Measurements from ENCODE around the gene FIGN. TPM values are rescaled to one million over a fixed set of nuclear protein-coding genes. Genes with fewer than 3 reads are reported as not detected.

The FIGN gene
- total RNA-seq, 1 experiment from 2014 or later = 14.6 TPM

- Histone ChIP-seq H3K56ac (ENCODE audit: insufficient read length, low read depth, low read length) (no peak overlapping the region), H2BK15ac (ENCODE audit: low read depth, low read length) (no peak overlapping the region), H3K9ac (ENCODE audit: extremely low read depth, insufficient read length, low read length) (no peak overlapping the region), H3K27me3 (ENCODE audit: insufficient read depth, low read length) (no peaks in the 10 kb centered on the region), H3K14ac (ENCODE audit: insufficient read depth, low read length) (no peak overlapping the region), H2AFZ (ENCODE audit: low read length) (no peak overlapping the region), H3T11ph (ENCODE audit: low read length) (no peak overlapping the region), H3K27ac (ENCODE audit: insufficient read length, low read depth, low read length) (no peak overlapping the region), H3K79me1 (ENCODE audit: insufficient read depth, low read depth, low read length, poor library complexity, severe bottlenecking) (no peaks in the 10 kb centered on the region), H3K4me1 (ENCODE audit: insufficient read depth, low read length) (no peaks in the 10 kb centered on the region), H3K18ac (ENCODE audit: insufficient read length, low read depth, low read length) (no peak overlapping the region), H3K4me2 (ENCODE audit: insufficient read depth, insufficient read length, low read length) (no peak overlapping the region), H3K4ac (ENCODE audit: low read depth, low read length) (no peak overlapping the region), H2AK5ac (ENCODE audit: insufficient read length, low read length) (no peak overlapping the region), H3K23ac (ENCODE audit: insufficient read length, low read depth, low read length) (no peak overlapping the region), H4K91ac (ENCODE audit: insufficient read length, low read depth, low read length) (no peak overlapping the region), H4K5ac (ENCODE audit: insufficient read length, low read depth, low read length) (no peak overlapping the region), H3K9me3 (ENCODE audit: control insufficient read depth, low read depth, low read length) (no peaks in the 10 kb centered on the region), H2BK20ac (ENCODE audit: low read depth, low read length, poor library complexity, severe bottlenecking) (no peak overlapping the region), H4K20me1 (ENCODE audit: control insufficient read depth, insufficient read depth, insufficient read length) (no peaks in the 10 kb centered on the region), H3K23me2 (ENCODE audit: insufficient read length, low read depth, low read length, poor library complexity, severe bottlenecking) (no peaks in the 10 kb centered on the region), H2BK120ac (ENCODE audit: low read depth, low read length, poor library complexity, severe bottlenecking) (no peak overlapping the region), H3K79me2 (ENCODE audit: insufficient read depth, low read length) (no peaks in the 10 kb centered on the region), H2BK5ac (ENCODE audit: insufficient read length, low read length) (no peak overlapping the region), H2BK12ac (ENCODE audit: insufficient read length, low read depth, low read length) (no peak overlapping the region), H4K8ac (replicated peaks; ENCODE audit: insufficient read length, low read depth, low read length) (no peak overlapping the region)
- Mint-ChIP-seq H3K27ac (no peak overlapping the region), H3K4me3 (no peak overlapping the region), H3K9me3 (no peaks in the 10 kb centered on the region), H3K36me3 (ENCODE audit: insufficient read depth in 1 of 3, low read depth in 3 of 3) (no peaks in the 10 kb centered on the region), H3K27me3 (ENCODE audit: low read depth) (no peaks in the 10 kb centered on the region), H3K4me1 (no peaks in the 10 kb centered on the region)
- WGBS (ENCODE audit: extremely low coverage, insufficient read length, low lambda C conversion rate) = no CpG with 5 or more reads among the region's 3 CpGs
- DNase-seq = no peak
- TF ChIP-seq CTCF (conservative IDR thresholded peaks at IDR 0.05) = no peak
Observed at GRCh38 chr2:163551616-163552373, 184.0 kb downstream of the FIGN start.

Data from H9 (cell line).